ENCODE results near the gene TNK1. TPM values are rescaled to one million over a fixed set of nuclear protein-coding genes. Genes with fewer than 3 reads are reported as not detected.

TNK1 gene
- total and polyA plus RNA-seq, 2 of the 8 experiments (the other 6 are each of a cell fraction or from before 2014, with no cell fraction given): 7.6 to 9.5 TPM

GRCh38 chr17:7408252-7408727 lies 27.4 kb downstream of the TNK1 start:
- Histone ChIP-seq H3K23ac (ENCODE audit: insufficient read length) (no peak overlapping the region), H3K18ac (ENCODE audit: extremely low read depth, low read length) (peak overlapping the region; percentile 78), H2BK12ac (ENCODE audit: low read depth, low read length) (peak overlapping the region; percentile 84; the same call in 1 of the 2 replicates), H2AK5ac (ENCODE audit: low read depth, low read length) (peak overlapping the region; percentile 53; the same call in 1 of the 2 replicates), H2BK20ac (ENCODE audit: low read length) (0 out of 2 replicates have a peak overlapping the region, but pooled peaks have one; percentile 32), H4K5ac (ENCODE audit: insufficient read length, low read depth, low read length) (no peak overlapping the region), H3K23me2 (ENCODE audit: low read depth, low read length) (peaks cover 14% of the 10 kb centered on the region; the same call in 1 of the 2 replicates), H2AFZ (ENCODE audit: low read length) (no peak overlapping the region), H3K4me1 (replicated peaks in 1 of 4; ENCODE audit: control insufficient read depth in 3 of 4, insufficient read depth in 4 of 4, low read length in 3 of 4) (peaks cover 0 to 20% (median 11%) of the 10 kb centered on the region in 4 experiments; a peak in 5 of 7 replicates), H3K14ac (ENCODE audit: insufficient read length) (no peak overlapping the region), H4K20me1 (replicated peaks in 1 of 2; ENCODE audit: control insufficient read depth in 1 of 2, insufficient read depth in 2 of 2, low read length in 2 of 2) (peaks cover 0 to 19% of the 10 kb centered on the region in 2 experiments), H2BK5ac (ENCODE audit: low read depth, low read length) (no peak overlapping the region), H3K27me3 (replicated peaks in 1 of 4; ENCODE audit: control insufficient read depth in 3 of 4, extremely low read depth in 1 of 4, insufficient read depth in 3 of 4, low read length in 3 of 4) (no peaks in the 10 kb centered on the region; a peak in 1 of 7 replicates), H3K36me3 (ENCODE audit: control insufficient read depth in 2 of 4, insufficient read depth in 4 of 4, low read length in 3 of 4) (peaks cover 2 to 22% (median 17%) of the 10 kb centered on the region in 4 experiments; a peak in 5 of 8 replicates), H3K56ac (replicated peaks; ENCODE audit: insufficient read length, low read depth, low read length) (peak overlapping the region; percentile 56), H3K27ac (ENCODE audit: low read depth, low read length) (no peak overlapping the region), H3K79me2 (ENCODE audit: control insufficient read depth in 1 of 2, insufficient read depth in 2 of 2, low read length in 2 of 2) (peaks cover 0 to 5% of the 10 kb centered on the region in 2 experiments; a peak in 1 of 4 replicates), H2BK15ac (ENCODE audit: low read length) (no peak overlapping the region), H4K8ac (ENCODE audit: extremely low read depth, insufficient read depth, low read length) (no peak overlapping the region; the same call in 1 of the 2 replicates), H3K4ac (replicated peaks; ENCODE audit: insufficient read length, low read depth, low read length) (no peak overlapping the region), H3K9ac (replicated peaks in 1 of 4; ENCODE audit: extremely low read depth in 1 of 4, low read depth in 3 of 4, low read length in 3 of 4) (peak overlapping the region in 1 of 4 experiments; percentile 14; a peak in 1 of 7 replicates), H3K79me1 (ENCODE audit: low read depth, low read length) (peaks cover 4% of the 10 kb centered on the region; the same call in 1 of the 2 replicates), H2BK120ac (replicated peaks; ENCODE audit: low read depth, low read length) (no peak overlapping the region), H3K4me3 (ENCODE audit: extremely low read depth in 1 of 4, insufficient read depth in 2 of 4, low read depth in 3 of 4, low read length in 4 of 4) (peak overlapping the region; percentile 1 to 44 (median 22); a peak in 5 of 8 replicates), H3K9me3 (ENCODE audit: insufficient read depth in 2 of 2, low read depth in 1 of 2, low read length in 1 of 2) (no peaks in the 10 kb centered on the region), H4K91ac (replicated peaks; ENCODE audit: insufficient read length, low read length) (peak overlapping the region; percentile 71), H3K4me2 (ENCODE audit: insufficient read depth in 1 of 2, low read depth in 2 of 2, low read length in 2 of 2) (peak overlapping the region; percentile 43 to 90)
- CTCF ChIA-PET (ENCODE audit: partially characterized antibody): interaction anchor here (0.8 to 1.5 kb wide), 5 partner anchors 23 to 152 kb away, joined by 3 to 4 read pairs (median 3); no protein-coding TSS in a partner anchor
- 54% methylated on average over 31 of the region's 58 CpGs; no CpG with 5 or more reads in 1 of the 2 experiments for WGBS, 2 experiments (ENCODE audit: extremely low coverage in 1 of 2, insufficient coverage in 1 of 2, insufficient read length in 1 of 2, insufficient replicate concordance in 2 of 2, low coverage in 1 of 2, low lambda C conversion rate in 2 of 2, missing lambda C conversion rate in 1 of 2)
- TF ChIP-seq MAX (IDR thresholded peaks at IDR 0.05) (peak; percentile 50; the same call in 1 of the 2 replicates), PHF8 (conservative IDR thresholded peaks at IDR 0.05; ENCODE audit: low read depth, low read length) (no peak), SRF (IDR thresholded peaks at IDR 0.05; ENCODE audit: low read depth, low read length) (no peak), RXRA (IDR thresholded peaks at IDR 0.05; ENCODE audit: insufficient read depth, low read depth, low read length) (no peak), NRF1 (IDR thresholded peaks at IDR 0.05; ENCODE audit: low read depth, low read length) (no peak), CHD1 (IDR thresholded peaks at IDR 0.05; ENCODE audit: low read depth, low read length) (no peak), HDAC2 (IDR thresholded peaks at IDR 0.05; ENCODE audit: borderline replicate concordance in 1 of 2, low read depth in 2 of 2, low read length in 2 of 2) (no peak), ZNF274 (IDR thresholded peaks at IDR 0.05; ENCODE audit: borderline replicate concordance, extremely low read depth, low read length) (no peak)
- POLR2A ChIA-PET (ENCODE audit: partially characterized antibody): interaction anchor here (0.6 to 8.2 kb wide), 14 partner anchors 11 to 170 kb away, joined by 3 to 66 read pairs (median 3); partner anchors contain the start of genes ACAP1, FGF11, POLR2A and TMEM102
- no peak for FAIRE-seq
- no peak for DNase-seq (ENCODE audit: low read depth in 1 of 2, low spot score in 2 of 2)
